WI38 (cell line): ENCODE measurements around the gene WDR59.

ENCODE experiments used
- H3K4me3 ChIP-seq: 2 replicates; pipeline ENCODE4 v1.5.1; 2011; ENCODE audit warnings: low read depth, mild to moderate bottlenecking, control low read depth, low read length
- TF ChIP-seq, protein P1 (sequence below): IDR thresholded peaks from 2 replicates; pipeline ENCODE4 v1.5.1; 2012; ENCODE audit warnings: low read depth, mild to moderate bottlenecking, control low read depth, low read length

Gene WDR59

DNA sequence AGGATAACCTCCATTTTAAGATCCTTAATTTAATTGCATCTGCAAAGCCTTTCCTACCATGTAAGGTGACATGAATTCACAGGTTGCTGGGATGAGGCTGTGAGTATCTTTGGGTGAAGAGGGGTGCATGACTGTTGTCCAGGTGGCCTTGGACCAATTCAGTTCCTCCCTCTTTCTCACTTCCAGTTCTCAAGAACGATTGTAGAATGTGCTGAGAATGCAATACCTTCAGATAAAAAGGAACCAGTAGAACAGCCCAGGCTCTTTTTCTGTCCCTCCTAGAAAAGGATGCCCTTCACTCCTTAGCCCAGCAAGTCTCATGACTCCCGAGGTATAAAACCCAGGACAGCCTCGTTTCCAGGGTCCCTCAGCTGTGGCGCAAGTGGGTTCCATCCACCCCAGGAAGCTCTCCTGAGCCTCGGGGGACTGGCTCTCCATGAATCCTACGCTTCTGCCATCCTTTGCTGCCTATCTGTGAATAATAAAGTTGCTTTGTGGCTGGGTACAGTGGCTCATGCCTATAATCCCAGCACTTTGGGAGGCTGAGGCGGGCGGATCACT lies 148.7 kb downstream of the WDR59 start:
- TF ChIP-seq, protein P1, sequence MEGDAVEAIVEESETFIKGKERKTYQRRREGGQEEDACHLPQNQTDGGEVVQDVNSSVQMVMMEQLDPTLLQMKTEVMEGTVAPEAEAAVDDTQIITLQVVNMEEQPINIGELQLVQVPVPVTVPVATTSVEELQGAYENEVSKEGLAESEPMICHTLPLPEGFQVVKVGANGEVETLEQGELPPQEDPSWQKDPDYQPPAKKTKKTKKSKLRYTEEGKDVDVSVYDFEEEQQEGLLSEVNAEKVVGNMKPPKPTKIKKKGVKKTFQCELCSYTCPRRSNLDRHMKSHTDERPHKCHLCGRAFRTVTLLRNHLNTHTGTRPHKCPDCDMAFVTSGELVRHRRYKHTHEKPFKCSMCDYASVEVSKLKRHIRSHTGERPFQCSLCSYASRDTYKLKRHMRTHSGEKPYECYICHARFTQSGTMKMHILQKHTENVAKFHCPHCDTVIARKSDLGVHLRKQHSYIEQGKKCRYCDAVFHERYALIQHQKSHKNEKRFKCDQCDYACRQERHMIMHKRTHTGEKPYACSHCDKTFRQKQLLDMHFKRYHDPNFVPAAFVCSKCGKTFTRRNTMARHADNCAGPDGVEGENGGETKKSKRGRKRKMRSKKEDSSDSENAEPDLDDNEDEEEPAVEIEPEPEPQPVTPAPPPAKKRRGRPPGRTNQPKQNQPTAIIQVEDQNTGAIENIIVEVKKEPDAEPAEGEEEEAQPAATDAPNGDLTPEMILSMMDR = no peak

DNA sequence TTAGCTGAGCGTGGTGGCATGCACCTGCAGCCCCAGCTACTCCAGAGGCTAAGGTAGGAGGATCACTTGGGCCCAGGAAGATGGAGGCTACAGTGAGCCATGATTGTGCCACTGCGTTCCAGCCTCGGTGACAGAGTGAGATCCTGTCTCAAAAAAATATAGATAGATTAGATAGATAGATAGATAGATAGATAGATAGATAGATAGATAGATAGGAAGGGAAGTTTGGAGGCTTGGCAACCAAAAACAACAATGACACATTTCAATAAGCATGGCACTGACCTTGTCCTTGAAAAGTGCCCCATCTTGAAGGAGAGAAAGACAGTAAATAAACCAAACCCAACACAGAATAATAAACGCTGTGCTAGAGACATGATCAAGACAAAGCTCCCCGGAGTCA lies 152.7 kb downstream of the WDR59 start:
- H3K4me3 ChIP-seq = no peak overlapping the region
- TF ChIP-seq, protein P1 = no peak

More for the DNA sequence above, 148.7 kb downstream of the WDR59 start:
- H3K4me3 ChIP-seq = no peak overlapping the region

- TF ChIP-seq, protein P1 = no peak
- no peak overlapping the region for H3K4me3 ChIP-seq
These were observed 153.5 kb downstream of the WDR59 start for GRCh38 chr16:74831467-74831866.

DNA sequence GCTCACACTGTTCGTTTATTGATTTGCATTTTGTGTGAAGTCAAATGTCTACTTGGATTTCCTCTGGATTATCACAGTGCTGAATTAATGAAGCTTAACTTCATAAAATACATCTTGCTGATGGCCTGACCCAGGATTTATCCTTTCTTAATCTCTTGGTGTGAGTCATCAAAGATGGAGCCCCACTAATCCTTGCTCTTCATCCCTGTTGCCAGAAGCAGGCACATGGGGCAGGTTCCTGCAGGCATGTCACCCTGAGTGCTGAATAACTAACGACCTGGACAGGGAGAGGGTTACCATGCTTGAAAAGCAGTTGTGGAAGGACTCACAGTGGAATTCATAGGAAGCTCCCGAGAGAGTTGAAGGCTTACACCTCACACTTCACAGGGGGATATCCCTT lies 154.3 kb downstream of the WDR59 start:
- TF ChIP-seq, protein P1 = no peak
- no peak overlapping the region for H3K4me3 ChIP-seq

DNA sequence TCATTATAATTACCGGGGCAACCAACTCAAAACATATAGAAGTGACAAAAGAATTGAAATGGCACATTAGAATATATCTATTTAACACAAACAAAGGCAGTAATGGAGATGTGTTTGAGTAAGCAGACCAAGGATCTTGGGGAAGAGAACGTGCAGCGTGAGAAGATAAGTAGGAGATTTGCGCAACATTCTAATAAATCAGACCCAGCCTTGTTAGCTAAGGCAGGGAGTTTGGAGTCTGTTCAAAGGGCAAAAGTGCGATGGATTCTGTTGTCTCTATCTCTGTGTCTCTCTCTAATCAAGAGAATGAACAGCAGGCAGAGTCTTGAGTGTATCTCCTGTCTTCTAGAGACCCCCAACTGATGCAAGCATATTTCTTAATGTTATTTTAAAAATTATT lies 155.3 kb downstream of the WDR59 start:
- TF ChIP-seq, protein P1 = no peak
- no peak overlapping the region for H3K4me3 ChIP-seq

DNA sequence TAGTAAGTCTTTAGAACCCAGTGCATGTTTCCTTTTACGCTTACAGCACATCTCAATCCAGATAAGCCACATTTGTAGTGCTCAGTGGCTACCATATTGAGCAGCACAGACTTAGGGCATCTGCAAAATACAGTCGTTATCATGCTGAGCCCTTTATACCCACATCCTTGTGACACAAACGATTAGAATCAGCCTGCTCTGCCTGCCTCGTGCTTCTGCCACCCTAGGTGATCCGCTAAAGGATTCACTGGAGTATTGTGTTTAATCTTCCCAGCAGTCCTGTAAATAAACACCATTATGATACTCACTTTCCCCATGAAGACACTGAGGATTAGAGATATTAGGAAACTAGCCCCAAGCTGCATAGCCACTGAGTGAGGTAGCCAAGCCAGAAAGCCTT lies 159.0 kb downstream of the WDR59 start:
- TF ChIP-seq, protein P1 = no peak

GRCh38 chr16:74825016-74825415 lies 159.9 kb downstream of the WDR59 start:
- TF ChIP-seq, protein P1 = no peak
- no peak overlapping the region for H3K4me3 ChIP-seq

More for the DNA sequence above, 159.0 kb downstream of the WDR59 start:
- no peak overlapping the region for H3K4me3 ChIP-seq
